Measurements from ENCODE around the gene LIMA1.
A peak's percentile ranks its signal among the peaks of the same experiment; 100 is the strongest.

LIMA1 gene

GRCh38 chr12:50234347-50234746, 49.0 kb downstream of the LIMA1 start:
- H3K4me1 ChIP-seq (ENCODE audit: control extremely low read depth in 1 of 4, control insufficient read depth in 4 of 4, insufficient read depth in 4 of 4, low read length in 3 of 4) = peaks cover 0 to 3% (median 0%) of the 10 kb centered on the region in 4 experiments
- 89% methylated on average over 3 of the region's 3 CpGs for WGBS (ENCODE audit: insufficient coverage)
- no peak for DNase-seq

GRCh38 chr12:50232771-50233209, 50.5 kb downstream of the LIMA1 start:
- Histone ChIP-seq H3K27ac (ENCODE audit: insufficient read depth in 1 of 2, low read depth in 1 of 2, low read length in 2 of 2, poor library complexity in 1 of 2, severe bottlenecking in 2 of 2) (no peak overlapping the region), H3K4me3 (ENCODE audit: control insufficient read depth in 1 of 7, extremely low read depth in 1 of 7, insufficient read depth in 4 of 7, low read depth in 2 of 7, low read length in 6 of 7) (no peak overlapping the region), H3K9me3 (ENCODE audit: control extremely low read depth in 1 of 5, control insufficient read depth in 4 of 5, insufficient read depth in 2 of 5, low read depth in 1 of 5, low read length in 4 of 5) (no peaks in the 10 kb centered on the region), H3K36me3 (ENCODE audit: control insufficient read depth in 4 of 4, insufficient read depth in 4 of 4, low read length in 3 of 4) (no peaks in the 10 kb centered on the region), H3K4me1 (ENCODE audit: control extremely low read depth in 1 of 4, control insufficient read depth in 4 of 4, insufficient read depth in 4 of 4, low read length in 3 of 4) (peaks cover 0 to 3% (median 0%) of the 10 kb centered on the region in 4 experiments), H3K27me3 (replicated peaks in 2 of 5; ENCODE audit: control insufficient read depth in 4 of 5, insufficient read depth in 5 of 5, low read length in 4 of 5) (no peaks in the 10 kb centered on the region)
- ChIA-PET POLR2A (interaction anchor here (1.2 kb wide), 1 partner anchor 11 kb away, joined by 5 read pairs; no protein-coding TSS in a partner anchor), CTCF (no interaction called here)
- DNase-seq = peak in 1 of 3 donors; percentile 13
- 85% methylated on average over 9 of the region's 9 CpGs for WGBS (ENCODE audit: insufficient coverage)

More at GRCh38 chr12:50234347-50234746, 49.0 kb downstream of the LIMA1 start:
- Histone ChIP-seq H3K27me3 (replicated peaks in 2 of 5; ENCODE audit: control insufficient read depth in 4 of 5, insufficient read depth in 5 of 5, low read length in 4 of 5) (no peaks in the 10 kb centered on the region), H3K4me3 (ENCODE audit: control insufficient read depth in 1 of 7, extremely low read depth in 1 of 7, insufficient read depth in 4 of 7, low read depth in 2 of 7, low read length in 6 of 7) (no peak overlapping the region), H3K36me3 (ENCODE audit: control insufficient read depth in 4 of 4, insufficient read depth in 4 of 4, low read length in 3 of 4) (no peaks in the 10 kb centered on the region), H3K9me3 (ENCODE audit: control extremely low read depth in 1 of 5, control insufficient read depth in 4 of 5, insufficient read depth in 2 of 5, low read depth in 1 of 5, low read length in 4 of 5) (no peaks in the 10 kb centered on the region), H3K27ac (ENCODE audit: insufficient read depth in 1 of 2, low read depth in 1 of 2, low read length in 2 of 2, poor library complexity in 1 of 2, severe bottlenecking in 2 of 2) (no peak overlapping the region)
- ChIA-PET CTCF (interaction anchor here (0.6 kb wide), 1 partner anchor 258 kb away, joined by 3 read pairs; no protein-coding TSS in a partner anchor), POLR2A (no interaction called here)

- Histone ChIP-seq H3K27ac (ENCODE audit: insufficient read depth in 1 of 2, low read depth in 1 of 2, low read length in 2 of 2, poor library complexity in 1 of 2, severe bottlenecking in 2 of 2) (no peak overlapping the region), H3K4me3 (ENCODE audit: control insufficient read depth in 1 of 7, extremely low read depth in 1 of 7, insufficient read depth in 4 of 7, low read depth in 2 of 7, low read length in 6 of 7) (no peak overlapping the region), H3K4me1 (ENCODE audit: control extremely low read depth in 1 of 4, control insufficient read depth in 4 of 4, insufficient read depth in 4 of 4, low read length in 3 of 4) (peaks cover 0 to 3% (median 0%) of the 10 kb centered on the region in 4 experiments), H3K36me3 (ENCODE audit: control insufficient read depth in 4 of 4, insufficient read depth in 4 of 4, low read length in 3 of 4) (no peaks in the 10 kb centered on the region), H3K27me3 (replicated peaks in 2 of 5; ENCODE audit: control insufficient read depth in 4 of 5, insufficient read depth in 5 of 5, low read length in 4 of 5) (no peaks in the 10 kb centered on the region), H3K9me3 (ENCODE audit: control extremely low read depth in 1 of 5, control insufficient read depth in 4 of 5, insufficient read depth in 2 of 5, low read depth in 1 of 5, low read length in 4 of 5) (no peaks in the 10 kb centered on the region)
- POLR2A ChIA-PET = interaction anchor here (1.2 kb wide), 1 partner anchor 11 kb away, joined by 5 read pairs; no protein-coding TSS in a partner anchor
- CTCF ChIA-PET = no interaction called here
- DNase-seq = no peak
- 100% methylated on average over 1 of the region's 4 CpGs for whole genome bisulfite sequencing (ENCODE audit: insufficient coverage)
Measured at GRCh38 chr12:50232206-50232605, 51.1 kb downstream of the LIMA1 start.

DNA sequence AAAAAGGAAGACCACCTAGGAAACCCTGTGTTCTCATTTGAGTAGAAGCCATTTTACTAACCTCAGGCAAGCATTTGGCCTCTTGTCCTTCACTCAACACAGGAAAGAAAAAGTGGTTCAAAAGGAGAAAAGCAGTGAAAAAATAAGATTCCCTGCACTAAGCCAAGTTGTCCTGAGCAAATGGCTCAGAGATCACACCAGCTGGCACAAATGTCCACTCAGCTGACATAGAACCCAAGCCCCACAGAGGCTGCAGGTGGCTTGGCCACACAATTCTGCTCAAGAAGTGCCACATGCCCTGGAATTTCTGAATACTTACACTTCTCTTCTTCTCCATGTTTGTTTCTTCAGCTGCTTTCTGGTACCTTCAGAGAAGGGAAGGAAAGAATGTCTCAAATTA, 52.0 kb downstream of the LIMA1 start:
- Histone ChIP-seq H3K27me3 (replicated peaks in 2 of 5; ENCODE audit: control insufficient read depth in 4 of 5, insufficient read depth in 5 of 5, low read length in 4 of 5) (no peaks in the 10 kb centered on the region), H3K9me3 (ENCODE audit: control extremely low read depth in 1 of 5, control insufficient read depth in 4 of 5, insufficient read depth in 2 of 5, low read depth in 1 of 5, low read length in 4 of 5) (no peaks in the 10 kb centered on the region), H3K27ac (ENCODE audit: insufficient read depth in 1 of 2, low read depth in 1 of 2, low read length in 2 of 2, poor library complexity in 1 of 2, severe bottlenecking in 2 of 2) (no peak overlapping the region), H3K4me1 (ENCODE audit: control extremely low read depth in 1 of 4, control insufficient read depth in 4 of 4, insufficient read depth in 4 of 4, low read length in 3 of 4) (peaks cover 0 to 3% (median 0%) of the 10 kb centered on the region in 4 experiments), H3K36me3 (ENCODE audit: control insufficient read depth in 4 of 4, insufficient read depth in 4 of 4, low read length in 3 of 4) (no peaks in the 10 kb centered on the region), H3K4me3 (ENCODE audit: control insufficient read depth in 1 of 7, extremely low read depth in 1 of 7, insufficient read depth in 4 of 7, low read depth in 2 of 7, low read length in 6 of 7) (no peak overlapping the region)
- ChIA-PET CTCF (no interaction called here), POLR2A (interaction anchor here (1.2 kb wide), 1 partner anchor 10 kb away, joined by 5 read pairs; no protein-coding TSS in a partner anchor)
- no peak for DNase-seq

DNA sequence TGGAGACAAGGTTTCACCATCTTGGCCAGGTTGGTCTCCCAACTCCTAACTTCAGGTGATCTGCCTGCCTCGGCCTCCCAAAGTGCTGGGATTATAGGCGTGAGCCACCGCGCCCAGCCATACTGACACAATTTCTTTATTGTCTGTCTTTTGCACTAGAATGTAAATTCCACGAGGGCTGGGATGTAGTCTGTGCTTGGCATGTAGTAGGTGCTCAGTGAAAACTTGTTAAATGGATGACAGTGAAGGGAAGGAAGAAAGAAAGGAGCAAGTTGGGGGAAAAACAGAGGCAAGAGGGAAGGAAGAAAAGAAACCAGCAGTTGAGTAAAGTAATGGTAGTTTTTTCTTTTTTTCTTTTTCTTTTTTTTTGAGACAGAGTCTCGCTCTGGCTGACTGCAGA, 53.1 kb downstream of the LIMA1 start:
- DNase-seq = no peak
- no peaks in the 10 kb centered on the region for H3K36me3 ChIP-seq (ENCODE audit: control insufficient read depth in 4 of 4, insufficient read depth in 4 of 4, low read length in 3 of 4)
- ChIA-PET POLR2A (no interaction called here), CTCF (no interaction called here)
- peaks cover 0 to 3% (median 0%) of the 10 kb centered on the region in 4 experiments for H3K4me1 ChIP-seq (ENCODE audit: control extremely low read depth in 1 of 4, control insufficient read depth in 4 of 4, insufficient read depth in 4 of 4, low read length in 3 of 4)
- 100% methylated on average over 3 of the region's 6 CpGs for WGBS (ENCODE audit: insufficient coverage)
- no peak overlapping the region for H3K27ac ChIP-seq (ENCODE audit: insufficient read depth in 1 of 2, low read depth in 1 of 2, low read length in 2 of 2, poor library complexity in 1 of 2, severe bottlenecking in 2 of 2)
- H3K4me3 ChIP-seq (ENCODE audit: control insufficient read depth in 1 of 7, extremely low read depth in 1 of 7, insufficient read depth in 4 of 7, low read depth in 2 of 7, low read length in 6 of 7) = no peak overlapping the region
- no peaks in the 10 kb centered on the region for H3K9me3 ChIP-seq (ENCODE audit: control extremely low read depth in 1 of 5, control insufficient read depth in 4 of 5, insufficient read depth in 2 of 5, low read depth in 1 of 5, low read length in 4 of 5)
- H3K27me3 ChIP-seq (replicated peaks in 2 of 5; ENCODE audit: control insufficient read depth in 4 of 5, insufficient read depth in 5 of 5, low read length in 4 of 5) = no peaks in the 10 kb centered on the region

- WGBS (ENCODE audit: insufficient coverage) = 83% methylated on average over 1 of the region's 2 CpGs
- H3K27ac ChIP-seq (ENCODE audit: insufficient read depth in 1 of 2, low read depth in 1 of 2, low read length in 2 of 2, poor library complexity in 1 of 2, severe bottlenecking in 2 of 2) = peak overlapping the region in 1 of 2 experiments; percentile 59
- peak in 2 of 3 donors; percentile 44 to 66 for DNase-seq
Measured at GRCh38 chr12:50224026-50224692, 59.2 kb downstream of the LIMA1 start.

DNA sequence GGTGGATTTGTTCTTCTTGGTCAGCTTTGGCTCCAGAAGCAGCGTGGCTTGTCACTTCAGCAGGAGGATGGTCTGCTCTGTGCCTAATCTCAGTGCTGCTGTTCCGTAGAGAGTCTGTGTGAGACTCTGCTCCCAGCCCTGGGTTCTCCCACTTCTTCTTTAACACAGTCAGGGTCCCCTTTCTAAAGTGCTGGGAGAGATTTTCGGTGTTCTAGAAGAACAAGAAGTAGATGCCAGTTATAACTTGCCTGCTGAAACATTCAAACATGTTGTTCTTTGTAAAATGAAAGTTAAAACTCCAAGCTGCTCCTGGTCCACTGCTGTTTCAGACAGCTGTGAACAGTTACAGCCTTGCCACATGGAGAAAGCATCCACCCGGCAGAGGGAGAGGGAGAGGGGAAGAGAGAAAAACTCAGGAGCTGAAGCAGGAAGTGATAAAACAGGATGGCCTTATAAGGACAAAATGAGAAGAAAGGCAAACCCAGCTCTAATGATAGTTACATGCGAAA, 61.0 kb downstream of the LIMA1 start:
- Histone ChIP-seq H3K4me3 (ENCODE audit: control insufficient read depth in 1 of 7, extremely low read depth in 1 of 7, insufficient read depth in 4 of 7, low read depth in 2 of 7, low read length in 6 of 7) (peak overlapping the region in 6 of 7 experiments; percentile 50 to 93 (median 69)), H3K9me3 (ENCODE audit: control extremely low read depth in 1 of 5, control insufficient read depth in 4 of 5, insufficient read depth in 2 of 5, low read depth in 1 of 5, low read length in 4 of 5) (no peaks in the 10 kb centered on the region), H3K36me3 (ENCODE audit: control insufficient read depth in 4 of 4, insufficient read depth in 4 of 4, low read length in 3 of 4) (peaks cover 0 to 4% (median 0%) of the 10 kb centered on the region in 4 experiments), H3K4me1 (ENCODE audit: control extremely low read depth in 1 of 4, control insufficient read depth in 4 of 4, insufficient read depth in 4 of 4, low read length in 3 of 4) (peaks cover 18 to 45% (median 27%) of the 10 kb centered on the region in 4 experiments), H3K27me3 (replicated peaks in 2 of 5; ENCODE audit: control insufficient read depth in 4 of 5, insufficient read depth in 5 of 5, low read length in 4 of 5) (no peaks in the 10 kb centered on the region), H3K27ac (ENCODE audit: insufficient read depth in 1 of 2, low read depth in 1 of 2, low read length in 2 of 2, poor library complexity in 1 of 2, severe bottlenecking in 2 of 2) (peak overlapping the region; percentile 65 to 77)
- CTCF ChIA-PET = interaction anchor here (0.8 to 2.1 kb wide), 3 partner anchors 10 to 92 kb away, joined by 3 to 8 read pairs (median 3); no protein-coding TSS in a partner anchor
- 22% methylated on average over 3 of the region's 5 CpGs for whole genome bisulfite sequencing (ENCODE audit: insufficient coverage)
- DNase-seq = peak; percentile 50 to 58 (median 52)
- POLR2A ChIA-PET = interaction anchor here (0.9 to 1.2 kb wide), 2 partner anchors 10 to 22 kb away, joined by 3 to 5 read pairs; no protein-coding TSS in a partner anchor

More at GRCh38 chr12:50224026-50224692, 59.2 kb downstream of the LIMA1 start:
- Histone ChIP-seq H3K9me3 (ENCODE audit: control extremely low read depth in 1 of 5, control insufficient read depth in 4 of 5, insufficient read depth in 2 of 5, low read depth in 1 of 5, low read length in 4 of 5) (no peaks in the 10 kb centered on the region), H3K4me3 (ENCODE audit: control insufficient read depth in 1 of 7, extremely low read depth in 1 of 7, insufficient read depth in 4 of 7, low read depth in 2 of 7, low read length in 6 of 7) (no peak overlapping the region), H3K27me3 (replicated peaks in 2 of 5; ENCODE audit: control insufficient read depth in 4 of 5, insufficient read depth in 5 of 5, low read length in 4 of 5) (no peaks in the 10 kb centered on the region), H3K36me3 (ENCODE audit: control insufficient read depth in 4 of 4, insufficient read depth in 4 of 4, low read length in 3 of 4) (no peaks in the 10 kb centered on the region), H3K4me1 (ENCODE audit: control extremely low read depth in 1 of 4, control insufficient read depth in 4 of 4, insufficient read depth in 4 of 4, low read length in 3 of 4) (peaks cover 18 to 45% (median 27%) of the 10 kb centered on the region in 4 experiments)
- ChIA-PET POLR2A (no interaction called here), CTCF (interaction anchor here (0.9 kb wide), 1 partner anchor 308 kb away, joined by 4 read pairs; no protein-coding TSS in a partner anchor)
